ENCODE measurements around the gene DZIP3.

Gene DZIP3

GRCh38 chr3:108718454-108718853, 128.9 kb downstream of the DZIP3 start:
- H3K4me3 ChIP-seq (ENCODE audit: insufficient read depth, low read length, poor library complexity, severe bottlenecking): no peak overlapping the region
- no peaks in the 10 kb centered on the region for H3K9me3 ChIP-seq (ENCODE audit: insufficient read depth, low read length)
- no peaks in the 10 kb centered on the region for H3K36me3 ChIP-seq (ENCODE audit: low read length)
- H3K27ac ChIP-seq (ENCODE audit: low read depth, low read length): no peak overlapping the region
- H3K9me2 ChIP-seq (replicated peaks; ENCODE audit: insufficient read depth, low read length): no peaks in the 10 kb centered on the region
- no peak overlapping the region for H2AFZ ChIP-seq (ENCODE audit: low read depth, low read length, severe bottlenecking)
- H3K79me2 ChIP-seq (ENCODE audit: insufficient read depth, low read length): no peaks in the 10 kb centered on the region
- H4K20me1 ChIP-seq (ENCODE audit: low read depth, low read length): no peaks in the 10 kb centered on the region
- H3K9ac ChIP-seq (ENCODE audit: low read length): no peak overlapping the region
- no peaks in the 10 kb centered on the region for H3K27me3 ChIP-seq (ENCODE audit: low read length)
- H3F3A ChIP-seq (ENCODE audit: insufficient read depth): no peaks in the 10 kb centered on the region
- H3K4me2 ChIP-seq (ENCODE audit: low read depth, low read length, poor library complexity, severe bottlenecking): no peak overlapping the region
- TF ChIP-seq CTCF (IDR thresholded peaks at IDR 0.05; ENCODE audit: insufficient read depth, low read length, poor library complexity, severe bottlenecking): no peak
- TF ChIP-seq EZH2phosphoT487 (conservative IDR thresholded peaks at IDR 0.05; ENCODE audit: low read length): no peak

GRCh38 chr3:108719178-108719806, 129.8 kb downstream of the DZIP3 start:
- no peaks in the 10 kb centered on the region for H3F3A ChIP-seq (ENCODE audit: insufficient read depth)
- H2AFZ ChIP-seq (ENCODE audit: low read depth, low read length, severe bottlenecking): no peak overlapping the region
- no peaks in the 10 kb centered on the region for H3K36me3 ChIP-seq (ENCODE audit: low read length)
- no peaks in the 10 kb centered on the region for H3K9me3 ChIP-seq (ENCODE audit: insufficient read depth, low read length)
- TF ChIP-seq CTCF (IDR thresholded peaks at IDR 0.05; ENCODE audit: insufficient read depth, low read length, poor library complexity, severe bottlenecking) (no peak), EZH2phosphoT487 (conservative IDR thresholded peaks at IDR 0.05; ENCODE audit: low read length) (no peak)
- no peak overlapping the region for H3K4me2 ChIP-seq (ENCODE audit: low read depth, low read length, poor library complexity, severe bottlenecking)
- H3K79me2 ChIP-seq (ENCODE audit: insufficient read depth, low read length): no peaks in the 10 kb centered on the region
- no peak overlapping the region for H3K9ac ChIP-seq (ENCODE audit: low read length)
- no peaks in the 10 kb centered on the region for H3K27me3 ChIP-seq (ENCODE audit: low read length)
- no peaks in the 10 kb centered on the region for H3K9me2 ChIP-seq (replicated peaks; ENCODE audit: insufficient read depth, low read length)
- H3K4me3 ChIP-seq (ENCODE audit: insufficient read depth, low read length, poor library complexity, severe bottlenecking): no peak overlapping the region
- no peak overlapping the region for H3K27ac ChIP-seq (ENCODE audit: low read depth, low read length)
- no peaks in the 10 kb centered on the region for H4K20me1 ChIP-seq (ENCODE audit: low read depth, low read length)

- H3K79me2 ChIP-seq (ENCODE audit: insufficient read depth, low read length): no peaks in the 10 kb centered on the region
- no peaks in the 10 kb centered on the region for H3K36me3 ChIP-seq (ENCODE audit: low read length)
- H3K9me3 ChIP-seq (ENCODE audit: insufficient read depth, low read length): no peaks in the 10 kb centered on the region
- H4K20me1 ChIP-seq (ENCODE audit: low read depth, low read length): no peaks in the 10 kb centered on the region
- H3F3A ChIP-seq (ENCODE audit: insufficient read depth): no peaks in the 10 kb centered on the region
- TF ChIP-seq EZH2phosphoT487 (conservative IDR thresholded peaks at IDR 0.05; ENCODE audit: low read length): no peak
- no peaks in the 10 kb centered on the region for H3K9me2 ChIP-seq (replicated peaks; ENCODE audit: insufficient read depth, low read length)
- H3K27ac ChIP-seq (ENCODE audit: low read depth, low read length): no peak overlapping the region
- H2AFZ ChIP-seq (ENCODE audit: low read depth, low read length, severe bottlenecking): no peak overlapping the region
- no peak overlapping the region for H3K9ac ChIP-seq (ENCODE audit: low read length)
- H3K4me3 ChIP-seq (ENCODE audit: insufficient read depth, low read length, poor library complexity, severe bottlenecking): no peak overlapping the region
- no peak overlapping the region for H3K4me2 ChIP-seq (ENCODE audit: low read depth, low read length, poor library complexity, severe bottlenecking)
- H3K27me3 ChIP-seq (ENCODE audit: low read length): no peaks in the 10 kb centered on the region
Measured at GRCh38 chr3:108722724-108723123, 133.2 kb downstream of the DZIP3 start.

GRCh38 chr3:108724101-108724500, 134.6 kb downstream of the DZIP3 start:
- Histone ChIP-seq H3F3A (ENCODE audit: insufficient read depth) (no peaks in the 10 kb centered on the region), H3K9me2 (replicated peaks; ENCODE audit: insufficient read depth, low read length) (no peaks in the 10 kb centered on the region), H4K20me1 (ENCODE audit: low read depth, low read length) (no peaks in the 10 kb centered on the region), H3K9me3 (ENCODE audit: insufficient read depth, low read length) (no peaks in the 10 kb centered on the region), H3K4me3 (ENCODE audit: insufficient read depth, low read length, poor library complexity, severe bottlenecking) (no peak overlapping the region), H3K27ac (ENCODE audit: low read depth, low read length) (no peak overlapping the region), H3K36me3 (ENCODE audit: low read length) (no peaks in the 10 kb centered on the region), H3K27me3 (ENCODE audit: low read length) (no peaks in the 10 kb centered on the region), H3K9ac (ENCODE audit: low read length) (no peak overlapping the region), H3K4me2 (ENCODE audit: low read depth, low read length, poor library complexity, severe bottlenecking) (no peak overlapping the region), H2AFZ (ENCODE audit: low read depth, low read length, severe bottlenecking) (no peak overlapping the region), H3K79me2 (ENCODE audit: insufficient read depth, low read length) (no peaks in the 10 kb centered on the region)
- TF ChIP-seq EZH2phosphoT487 (conservative IDR thresholded peaks at IDR 0.05; ENCODE audit: low read length): no peak
- TF ChIP-seq CTCF (IDR thresholded peaks at IDR 0.05; ENCODE audit: insufficient read depth, low read length, poor library complexity, severe bottlenecking): no peak
